CD8-positive, alpha-beta memory T cell (primary cell): Measurements from ENCODE around the gene XPO1. TPM values are rescaled to one million over a fixed set of nuclear protein-coding genes. Genes with fewer than 3 reads are reported as not detected.
"Not testable (repeated sequence)": the region's sequence is repeated elsewhere in the genome, so short reads cannot be mapped to it uniquely, and the experiment has no call there.

Source experiments
- CTCF ChIA-PET: fragments of 350-600 bp; sonication (Branson Sonifier 250); formaldehyde crosslinking; loops from one replicate; lab custom pipeline; 2021; ENCODE audit warnings: antibody characterized with exemption; lab: Charles Lee
- POLR2A ChIA-PET: fragments of 350-600 bp; sonication (Branson Sonifier 250); formaldehyde crosslinking; loops from one replicate; lab custom pipeline; 2021; ENCODE audit warnings: antibody characterized with exemption; lab: Charles Lee
- DNase-seq, 5 donors: peaks; one replicate each; pipeline versions ENCODE4 v3.0.0 to v3.0.0-alpha.2; 2020 to 2022; ENCODE audit warnings: mixed read lengths in 1 of 5
- H3K27ac ChIP-seq: one replicate; pipeline ENCODE4 v1.7.0; 2013; ENCODE audit warnings: low read depth, mild to moderate bottlenecking, low read length, moderate library complexity
- H3K27me3 ChIP-seq: 2 replicates; pipeline ENCODE4 v1.7.0; 2013; ENCODE audit warnings: low read length, mild to moderate bottlenecking; ENCODE audit not compliant: insufficient read depth, poor library complexity, severe bottlenecking
- H3K36me3 ChIP-seq: 2 replicates; pipeline ENCODE4 v1.7.0; 2013; ENCODE audit warnings: mild to moderate bottlenecking, low read length, moderate library complexity; ENCODE audit not compliant: insufficient read depth
- H3K4me1 ChIP-seq: 2 replicates; pipeline ENCODE4 v1.7.0; 2013; ENCODE audit warnings: mild to moderate bottlenecking, low read length, moderate library complexity; ENCODE audit not compliant: insufficient read depth
- H3K4me3 ChIP-seq: 2 replicates; pipeline ENCODE4 v1.7.0; 2013; ENCODE audit warnings: mild to moderate bottlenecking, low read length
- H3K9me3 ChIP-seq: 2 replicates; pipeline ENCODE4 v1.7.0; 2013; ENCODE audit warnings: mild to moderate bottlenecking, low read length
- H3K27ac Mint-ChIP-seq, 8 donors: one replicate each; pipeline ENCODE4 v1.8.0; 2020 to 2021; ENCODE audit warnings: mixed read lengths in 8 of 8, mild to moderate bottlenecking in 6 of 8, inconsistent platforms in 3 of 8, moderate library complexity in 3 of 8
- H3K27me3 Mint-ChIP-seq, 2 donors: one replicate each; pipeline ENCODE4 v1.8.0; 2020 to 2021; ENCODE audit warnings: mixed read lengths in 2 of 2, mild to moderate bottlenecking in 1 of 2, moderate library complexity in 1 of 2
- H3K36me3 Mint-ChIP-seq, 3 donors: one replicate each; pipeline ENCODE4 v1.8.0; 2020 to 2021; ENCODE audit warnings: mixed read lengths in 3 of 3, inconsistent platforms in 1 of 3, mild to moderate bottlenecking in 1 of 3
- H3K4me1 Mint-ChIP-seq, 3 donors: one replicate each; pipeline ENCODE4 v1.8.0; 2020 to 2021; ENCODE audit warnings: mixed read lengths in 3 of 3, inconsistent platforms in 1 of 3, mild to moderate bottlenecking in 1 of 3
- H3K4me3 Mint-ChIP-seq, 7 donors: one replicate each; pipeline ENCODE4 v1.8.0; 2020 to 2021; ENCODE audit warnings: mixed read lengths in 7 of 7, mild to moderate bottlenecking in 6 of 7, moderate library complexity in 4 of 7, inconsistent platforms in 2 of 7
- H3K9me3 Mint-ChIP-seq, 5 donors: one replicate each; pipeline ENCODE4 v1.8.0; 2020 to 2022; ENCODE audit warnings: mixed read lengths in 5 of 5, mild to moderate bottlenecking in 3 of 5, moderate library complexity in 2 of 5, inconsistent platforms in 1 of 5
- polyA plus RNA-seq: library from polyadenylated mRNA; unstranded; fragments of 300-500 nt; fragmentation: Illumina TruSeq; gene quantifications from one replicate; pipeline ENCODE4 v1.2.3, GENCODE V29; 2021
- total RNA-seq, 2 experiments: library from RNA; stranded (reverse); gene quantifications; one replicate each; pipeline ENCODE4 v1.2.3, GENCODE V29; 2021

The XPO1 gene
- total and polyA plus RNA-seq, 3 experiments from 2014 or later, result 42.3 to 217 (median 207) TPM

DNA sequence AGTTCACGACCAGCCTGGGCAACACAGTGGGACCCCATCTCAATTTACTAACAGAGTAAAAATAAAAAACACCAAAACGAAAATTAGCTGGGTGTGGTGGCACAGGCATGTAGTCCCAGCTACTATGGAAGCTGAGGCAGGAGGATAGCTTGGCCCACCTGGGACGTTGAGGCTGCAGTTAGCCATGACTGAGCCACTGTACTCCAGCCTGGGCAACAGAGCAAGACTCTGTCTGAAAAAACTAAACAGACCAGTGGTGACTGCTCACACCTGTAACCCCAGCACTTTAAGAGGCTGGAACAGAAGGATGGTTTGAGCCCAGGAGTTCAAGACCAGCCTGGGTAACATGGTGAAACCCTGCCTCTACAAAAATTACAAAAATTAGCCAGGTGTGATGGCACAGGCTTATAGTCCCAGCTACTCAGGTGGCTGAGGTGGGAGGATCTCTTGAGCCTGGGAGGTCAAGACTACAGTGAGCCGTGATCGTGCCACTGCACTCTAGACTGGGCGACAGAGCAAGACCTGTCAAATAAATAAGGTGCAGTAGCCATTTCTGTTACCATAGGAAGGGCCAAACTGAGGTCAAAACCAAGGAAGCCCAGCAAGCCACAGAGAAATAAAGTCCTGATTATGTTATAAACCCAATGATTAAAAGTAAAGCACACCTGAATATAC lies 81.3 kb downstream of the XPO1 start:
- Mint-ChIP-seq H3K4me1 (peaks cover 63 to 83% (median 82%) of the 10 kb centered on the region in 3 donors), H3K4me3 (peak overlapping the region in 4 of 7 donors; percentile 10 to 89 (median 41)), H3K27me3 (peaks cover 0 to 2% of the 10 kb centered on the region in 2 donors), H3K27ac (peak overlapping the region in 4 of 8 donors; percentile 7 to 58 (median 40)), H3K36me3 (peaks cover 0 to 24% (median 5%) of the 10 kb centered on the region in 3 donors), H3K9me3 (no peaks in the 10 kb centered on the region)
- DNase-seq, result no peak
- POLR2A ChIA-PET, result no interaction called here
- Histone ChIP-seq H3K9me3 (no peaks in the 10 kb centered on the region), H3K4me1 (peaks cover 53% of the 10 kb centered on the region), H3K27me3 (no peaks in the 10 kb centered on the region), H3K36me3 (no peaks in the 10 kb centered on the region), H3K27ac (no peak overlapping the region), H3K4me3 (no peak overlapping the region)
- CTCF ChIA-PET, result no interaction called here

DNA sequence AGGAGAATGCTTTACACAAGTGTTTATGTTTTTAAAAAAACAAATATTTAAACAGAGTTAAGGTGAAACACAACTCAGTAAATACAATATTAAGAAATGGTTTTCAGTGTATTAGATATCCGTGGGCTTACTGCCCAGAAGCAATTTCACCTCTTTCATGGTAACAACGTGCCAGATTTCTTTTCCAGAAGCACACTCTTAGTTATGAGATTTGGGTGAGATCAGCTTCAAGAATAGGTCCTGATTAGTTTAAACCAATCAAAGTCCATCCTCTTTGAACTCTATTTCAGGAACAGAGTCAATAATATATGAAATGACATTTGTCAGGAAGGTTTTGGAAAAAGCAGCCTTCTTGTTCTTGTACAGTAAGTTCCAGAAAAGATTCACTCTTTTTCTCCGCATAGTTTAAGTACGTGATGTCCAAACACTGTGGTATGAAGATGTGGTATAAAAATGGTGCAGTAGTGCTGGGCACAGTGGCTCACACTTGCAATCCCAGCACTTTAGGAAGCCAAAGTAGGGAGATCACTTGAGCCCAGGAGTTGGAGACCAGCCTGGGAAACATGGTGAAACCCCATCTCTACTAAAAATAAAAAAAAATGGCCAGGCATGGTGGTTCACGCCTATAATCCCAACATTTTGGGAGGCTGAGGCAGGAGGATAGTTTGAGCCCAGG lies 81.9 kb downstream of the XPO1 start:
- Mint-ChIP-seq H3K4me1 (peaks cover 63 to 82% (median 80%) of the 10 kb centered on the region in 3 donors), H3K9me3 (no peaks in the 10 kb centered on the region), H3K36me3 (peaks cover 0 to 26% (median 6%) of the 10 kb centered on the region in 3 donors), H3K27me3 (peaks cover 0 to 2% of the 10 kb centered on the region in 2 donors), H3K4me3 (peak overlapping the region in 4 of 7 donors; percentile 1 to 56 (median 27)), H3K27ac (peak overlapping the region in 5 of 8 donors; percentile 3 to 58 (median 7))
- H3K36me3 ChIP-seq, result no peaks in the 10 kb centered on the region
- POLR2A ChIA-PET, result no interaction called here
- H3K4me3 ChIP-seq, result no peak overlapping the region
- no peak for DNase-seq
- H3K27ac ChIP-seq, result no peak overlapping the region
- H3K27me3 ChIP-seq, result no peaks in the 10 kb centered on the region
- H3K4me1 ChIP-seq, result peaks cover 53% of the 10 kb centered on the region
- CTCF ChIA-PET, result no interaction called here
- no peaks in the 10 kb centered on the region for H3K9me3 ChIP-seq

DNA sequence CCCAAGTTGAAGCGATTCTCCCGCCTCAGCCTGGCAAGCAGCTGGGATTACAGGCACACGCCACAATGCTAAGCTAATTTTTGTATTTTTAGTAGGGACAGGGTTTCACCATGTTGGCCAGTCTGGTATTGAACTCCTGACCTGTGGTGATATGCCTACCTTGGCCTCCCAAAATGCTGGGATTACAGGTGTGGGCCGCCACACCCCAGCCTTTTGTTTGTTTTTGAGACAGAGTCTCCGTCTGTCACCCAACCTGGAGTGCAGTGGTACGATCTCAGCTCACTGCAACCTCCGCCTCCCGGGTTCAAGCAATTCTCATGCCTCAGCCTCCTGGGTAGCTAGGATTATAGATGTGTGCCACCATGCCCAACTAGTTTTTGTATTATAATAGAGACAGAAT lies 83.2 kb downstream of the XPO1 start:
- H3K36me3 ChIP-seq, H3K9me3 ChIP-seq, H3K27me3 ChIP-seq, H3K27me3 Mint-ChIP-seq, H3K27ac ChIP-seq, H3K9me3 Mint-ChIP-seq, DNase-seq, H3K4me3 ChIP-seq, POLR2A ChIA-PET, CTCF ChIA-PET: not testable (repeated sequence)
- H3K36me3 Mint-ChIP-seq, result peaks cover 0 to 22% (median 9%) of the 10 kb centered on the region in 3 donors
- peaks cover 48% of the 10 kb centered on the region for H3K4me1 ChIP-seq
- H3K27ac Mint-ChIP-seq, result peak overlapping the region in 1 of 8 donors; percentile 26
- peaks cover 60 to 80% (median 77%) of the 10 kb centered on the region in 3 donors for H3K4me1 Mint-ChIP-seq
- peak overlapping the region in 1 of 7 donors; percentile 28 for H3K4me3 Mint-ChIP-seq

DNA sequence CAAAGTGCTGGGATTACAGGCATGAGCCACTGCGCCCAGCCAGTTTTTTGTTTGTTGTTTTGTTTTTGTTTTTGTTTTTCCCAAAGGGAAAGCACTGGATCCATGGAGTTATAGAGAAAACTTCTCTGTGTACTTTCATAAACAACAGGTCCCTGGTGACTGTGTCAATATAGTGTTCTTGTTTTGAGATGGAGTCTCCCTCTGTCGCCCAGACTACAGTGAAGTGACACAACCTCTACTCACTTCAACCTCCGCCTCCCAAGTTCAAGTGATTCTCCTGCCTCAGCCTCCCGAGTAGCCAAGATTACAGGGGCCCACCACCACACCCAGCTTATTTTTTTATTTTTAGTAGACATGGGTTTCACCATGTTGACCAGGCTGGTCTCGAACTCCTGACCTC lies 83.8 kb downstream of the XPO1 start:
- peak overlapping the region in 7 of 8 donors; percentile 29 to 95 (median 36) for H3K27ac Mint-ChIP-seq
- H3K9me3 ChIP-seq, result no peaks in the 10 kb centered on the region
- ChIA-PET CTCF (interaction anchor here (1.2 kb wide), 1 partner anchor 22 kb away, joined by 3 read pairs; no protein-coding TSS in a partner anchor), POLR2A (no interaction called here)
- no peak overlapping the region for H3K4me3 Mint-ChIP-seq
- DNase-seq, result no peak
- H3K36me3 Mint-ChIP-seq, result peaks cover 0 to 22% (median 10%) of the 10 kb centered on the region in 3 donors
- H3K4me1 ChIP-seq, result peaks cover 42% of the 10 kb centered on the region
- no peak overlapping the region for H3K4me3 ChIP-seq
- no peaks in the 10 kb centered on the region for H3K9me3 Mint-ChIP-seq
- H3K36me3 ChIP-seq, result no peaks in the 10 kb centered on the region
- no peak overlapping the region for H3K27ac ChIP-seq
- no peaks in the 10 kb centered on the region for H3K27me3 ChIP-seq
- H3K27me3 Mint-ChIP-seq, result peaks cover 0 to 2% of the 10 kb centered on the region in 2 donors
- H3K4me1 Mint-ChIP-seq, result peaks cover 63 to 81% (median 78%) of the 10 kb centered on the region in 3 donors

DNA sequence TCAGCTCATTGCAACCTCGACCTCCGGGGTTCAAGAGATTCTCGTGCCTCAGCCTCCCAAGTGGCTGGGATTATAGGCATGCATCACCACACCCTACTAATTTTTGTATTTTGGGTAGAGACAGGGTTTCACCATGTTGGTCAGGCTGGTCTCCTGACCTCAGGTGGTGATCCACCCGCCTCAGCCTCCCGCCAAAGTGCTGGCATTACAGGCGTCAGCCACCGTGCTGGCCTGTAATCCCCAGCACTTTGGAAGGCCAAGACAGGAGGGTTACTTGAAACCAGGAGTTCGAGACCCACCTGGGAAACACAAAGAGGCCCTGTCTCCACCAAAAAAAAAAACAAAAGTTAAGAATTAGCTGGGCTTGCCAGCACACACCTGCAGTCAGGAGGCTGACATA lies 85.8 kb downstream of the XPO1 start:
- Histone ChIP-seq H3K4me3 (no peak overlapping the region), H3K9me3 (no peaks in the 10 kb centered on the region), H3K27ac (no peak overlapping the region), H3K27me3 (no peaks in the 10 kb centered on the region), H3K36me3 (no peaks in the 10 kb centered on the region), H3K4me1 (peaks cover 24% of the 10 kb centered on the region)
- Mint-ChIP-seq H3K4me3 (no peak overlapping the region), H3K27me3 (peaks cover 0 to 2% of the 10 kb centered on the region in 2 donors), H3K36me3 (peaks cover 0 to 19% (median 9%) of the 10 kb centered on the region in 3 donors), H3K27ac (peak overlapping the region in 3 of 8 donors; percentile 1 to 52 (median 35)), H3K9me3 (no peaks in the 10 kb centered on the region), H3K4me1 (peaks cover 61 to 78% (median 77%) of the 10 kb centered on the region in 3 donors)
- ChIA-PET CTCF (no interaction called here), POLR2A (no interaction called here)
- no peak for DNase-seq

DNA sequence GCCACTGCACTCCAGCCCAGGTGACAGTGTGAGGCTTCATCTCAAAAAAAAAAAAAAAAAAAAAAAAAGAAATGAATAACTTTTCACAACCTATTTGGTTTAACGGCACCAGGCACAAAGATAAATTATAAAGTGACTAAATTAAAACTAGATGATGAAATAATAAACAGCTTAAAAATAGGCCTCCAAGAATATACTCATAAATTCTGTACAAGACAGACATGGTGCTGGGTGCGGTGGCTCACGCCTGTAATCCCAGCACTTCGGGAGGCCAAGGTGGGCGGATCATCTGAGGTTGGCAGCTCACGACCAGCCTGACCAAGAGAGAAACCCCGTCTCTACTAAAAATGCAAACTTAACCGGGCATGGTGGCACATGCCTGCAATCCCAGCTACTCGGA lies 87.0 kb downstream of the XPO1 start:
- H3K27me3 Mint-ChIP-seq, result peaks cover 0 to 2% of the 10 kb centered on the region in 2 donors
- POLR2A ChIA-PET, result interaction anchor here (0.7 kb wide), 1 partner anchor 23 kb away, joined by 3 read pairs; no protein-coding TSS in a partner anchor
- Histone ChIP-seq H3K27ac (no peak overlapping the region), H3K27me3 (no peaks in the 10 kb centered on the region), H3K4me1 (peaks cover 12% of the 10 kb centered on the region), H3K36me3 (no peaks in the 10 kb centered on the region), H3K9me3 (no peaks in the 10 kb centered on the region), H3K4me3 (no peak overlapping the region)
- H3K4me1 Mint-ChIP-seq, result peaks cover 56 to 76% (median 73%) of the 10 kb centered on the region in 3 donors
- H3K36me3 Mint-ChIP-seq, result peaks cover 0 to 21% (median 9%) of the 10 kb centered on the region in 3 donors
- no peak for DNase-seq
- CTCF ChIA-PET, result no interaction called here
- peak overlapping the region in 2 of 8 donors; percentile 47 to 60 for H3K27ac Mint-ChIP-seq
- H3K4me3 Mint-ChIP-seq, result no peak overlapping the region
- no peaks in the 10 kb centered on the region for H3K9me3 Mint-ChIP-seq

DNA sequence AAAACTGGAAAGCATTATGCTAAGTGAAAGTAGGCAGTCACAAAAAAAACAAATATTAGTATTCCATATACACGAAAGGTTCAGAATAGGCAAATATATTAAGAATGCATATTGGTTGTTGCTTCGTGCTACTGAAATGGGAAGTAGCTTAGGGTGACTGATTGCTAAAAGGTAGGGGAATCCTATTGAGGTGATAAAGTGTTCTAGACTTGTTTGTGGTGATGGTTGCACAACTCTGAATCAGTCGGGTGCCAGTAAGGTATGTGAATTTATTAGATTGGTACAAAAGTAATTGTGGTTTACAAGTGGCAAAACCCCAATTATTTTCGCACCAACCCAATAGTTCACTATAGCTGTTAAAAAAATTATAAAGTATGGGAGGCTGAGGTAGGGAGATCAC lies 88.0 kb downstream of the XPO1 start:
- ChIA-PET CTCF (no interaction called here), POLR2A (interaction anchor here (1.2 kb wide), 1 partner anchor 20 kb away, joined by 3 read pairs; no protein-coding TSS in a partner anchor)
- H3K4me3 Mint-ChIP-seq, result peak overlapping the region in 3 of 7 donors; percentile 5 to 29 (median 18)
- no peaks in the 10 kb centered on the region for H3K36me3 ChIP-seq
- H3K27me3 ChIP-seq, result no peaks in the 10 kb centered on the region
- H3K4me1 ChIP-seq, result peaks cover 2% of the 10 kb centered on the region
- peaks cover 0 to 16% (median 7%) of the 10 kb centered on the region in 3 donors for H3K36me3 Mint-ChIP-seq
- H3K27ac ChIP-seq, result no peak overlapping the region
- DNase-seq, result peak in 1 of 5 donors; percentile 10
- H3K9me3 ChIP-seq, result no peaks in the 10 kb centered on the region
- H3K9me3 Mint-ChIP-seq, result no peaks in the 10 kb centered on the region
- H3K27me3 Mint-ChIP-seq, result peaks cover 0 to 2% of the 10 kb centered on the region in 2 donors
- peak overlapping the region in 3 of 8 donors; percentile 13 to 90 (median 33) for H3K27ac Mint-ChIP-seq
- no peak overlapping the region for H3K4me3 ChIP-seq
- peaks cover 47 to 73% (median 62%) of the 10 kb centered on the region in 3 donors for H3K4me1 Mint-ChIP-seq

DNA sequence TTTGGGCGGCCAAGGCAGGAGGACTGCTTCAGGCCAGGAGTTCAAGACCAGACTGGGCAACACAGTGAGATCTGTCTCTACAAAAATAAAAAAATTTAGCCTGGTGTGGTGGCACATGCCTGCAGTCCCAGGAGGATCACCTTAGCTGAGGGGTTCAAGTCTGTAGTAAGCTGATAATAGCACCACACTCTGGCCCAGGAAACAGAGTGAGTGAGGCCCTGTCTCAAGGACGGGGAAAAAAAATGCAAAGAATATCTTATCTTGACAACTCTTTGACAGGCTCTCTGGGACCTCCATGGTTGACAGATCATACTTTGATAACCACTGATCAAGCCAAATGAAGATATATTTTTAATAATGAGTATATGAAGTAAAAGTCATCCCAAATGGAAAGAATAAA lies 89.9 kb downstream of the XPO1 start:
- Mint-ChIP-seq H3K27me3 (peaks cover 0 to 2% of the 10 kb centered on the region in 2 donors), H3K4me1 (peaks cover 53 to 78% (median 68%) of the 10 kb centered on the region in 3 donors), H3K9me3 (no peaks in the 10 kb centered on the region), H3K4me3 (peak overlapping the region in 1 of 7 donors; percentile 15), H3K36me3 (peaks cover 0 to 27% (median 15%) of the 10 kb centered on the region in 3 donors), H3K27ac (peak overlapping the region in 3 of 8 donors; percentile 32 to 64 (median 35))
- Histone ChIP-seq H3K36me3 (no peaks in the 10 kb centered on the region), H3K4me3 (no peak overlapping the region), H3K27me3 (no peaks in the 10 kb centered on the region), H3K9me3 (no peaks in the 10 kb centered on the region), H3K27ac (no peak overlapping the region), H3K4me1 (peaks cover 7% of the 10 kb centered on the region)
- ChIA-PET POLR2A (no interaction called here), CTCF (no interaction called here)
- DNase-seq, result no peak
